ENCODE data around the gene FZR1.
"Not testable (repeated sequence)": the region's sequence is repeated elsewhere in the genome, so short reads cannot be mapped to it uniquely, and the experiment has no call there.

Gene FZR1

DNA sequence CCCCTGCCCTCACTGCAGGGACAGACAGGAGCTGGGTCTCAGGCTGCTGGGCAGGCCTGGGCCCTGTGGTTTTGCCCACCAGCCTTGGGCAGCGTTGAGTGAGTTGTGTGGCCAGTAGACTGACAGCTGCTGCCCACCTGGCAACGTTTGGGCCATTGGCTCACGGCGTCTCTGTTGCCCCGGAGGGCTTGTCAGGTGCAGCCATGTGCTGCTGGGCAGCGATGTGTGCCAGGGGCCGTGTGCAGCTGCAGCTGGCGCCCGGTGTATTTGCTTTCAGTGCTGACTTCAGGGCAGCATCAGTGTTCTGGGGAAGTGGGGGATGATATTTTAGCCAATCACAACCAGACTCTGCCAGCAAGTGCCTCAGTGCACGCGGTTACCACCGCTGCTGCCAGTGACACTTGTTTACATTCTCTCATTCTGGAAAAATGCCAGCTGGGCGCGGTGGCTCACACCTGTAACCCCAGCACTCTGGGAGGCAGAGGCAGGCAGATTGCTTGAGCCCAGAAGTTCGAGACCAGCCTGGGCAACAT, 10.6 kb downstream of the FZR1 start:
- DNase-seq: no peak

DNA sequence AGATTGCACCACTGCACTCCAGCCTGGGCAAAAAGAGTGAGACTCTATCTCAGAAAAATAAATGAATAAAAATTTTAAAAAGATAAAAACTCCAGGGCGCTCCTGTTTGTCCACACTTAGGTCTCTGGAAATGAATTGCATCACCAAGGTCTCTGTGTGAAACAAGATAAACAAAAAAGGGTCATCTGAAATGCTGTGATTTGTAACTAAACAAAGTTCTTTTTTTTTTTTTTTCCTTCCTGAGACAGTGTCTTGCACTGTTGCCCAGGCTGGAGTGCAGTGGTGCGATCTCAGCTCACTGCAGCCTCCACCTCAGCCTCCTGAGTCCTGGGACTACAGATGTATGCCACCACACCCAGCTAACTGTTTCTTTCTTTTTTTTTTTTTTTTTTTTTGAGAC, 11.5 kb downstream of the FZR1 start:
- DNase-seq: no peak

DNA sequence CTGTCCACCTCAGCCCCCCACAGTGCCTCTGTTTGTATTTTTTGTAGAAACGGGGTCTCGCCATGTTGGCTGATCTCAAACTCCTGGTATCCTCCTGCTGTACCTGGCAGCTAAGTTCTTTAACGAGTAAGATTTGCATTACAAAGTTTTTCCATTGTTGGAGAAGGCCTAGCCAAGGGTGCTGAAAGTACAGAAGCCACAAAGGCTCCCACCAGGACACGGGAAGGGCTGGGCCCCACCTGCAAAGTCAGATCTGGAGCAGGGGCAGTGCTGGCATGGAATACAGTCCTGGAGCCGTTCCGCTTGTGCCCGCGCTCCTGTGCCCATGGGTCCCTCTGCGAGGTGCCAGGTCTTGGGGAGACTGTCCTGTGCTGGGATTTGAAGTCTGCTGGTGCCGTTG, 12.1 kb downstream of the FZR1 start:
- DNase-seq: no peak

DNA sequence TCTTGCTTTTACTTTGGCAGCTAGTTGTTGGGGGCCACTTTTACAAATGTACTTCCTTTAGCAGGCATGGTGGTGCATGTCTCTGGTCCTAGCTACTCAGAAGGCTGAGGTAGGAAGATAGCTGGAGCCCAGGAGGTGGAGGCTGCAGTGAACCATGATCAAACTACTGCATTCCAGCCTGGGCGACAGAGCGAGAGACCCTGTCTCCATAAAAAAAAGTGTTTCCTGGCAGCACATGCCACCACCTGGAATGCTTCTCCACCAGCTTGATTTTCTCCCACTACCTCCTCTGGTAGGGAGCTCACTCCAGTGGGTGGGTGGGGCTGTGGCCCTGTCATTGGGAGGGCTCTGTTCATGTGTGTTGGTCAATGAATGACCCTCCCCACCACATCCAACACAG, 12.5 kb downstream of the FZR1 start:
- no peak for DNase-seq

DNA sequence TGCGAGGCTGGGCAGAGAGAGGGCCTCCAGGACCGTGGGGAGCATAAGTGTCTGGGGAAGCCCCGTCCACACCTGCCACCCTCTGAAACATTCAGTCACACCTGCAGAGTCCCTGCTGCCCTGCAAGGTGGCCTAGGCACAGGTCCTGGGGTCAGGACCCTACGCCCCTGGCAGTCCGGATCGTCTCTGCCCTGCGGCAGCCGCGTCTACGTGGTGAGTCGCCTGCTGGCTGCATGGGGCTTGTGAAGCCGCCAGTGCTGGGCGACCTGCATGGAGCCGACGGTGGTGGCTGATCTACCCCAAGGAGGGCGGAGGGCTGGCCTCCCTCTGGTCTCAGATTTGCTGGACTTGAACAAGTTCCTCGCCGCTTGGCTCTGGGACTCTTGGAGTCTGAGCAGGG, 13.0 kb downstream of the FZR1 start:
- no peak for DNase-seq

DNA sequence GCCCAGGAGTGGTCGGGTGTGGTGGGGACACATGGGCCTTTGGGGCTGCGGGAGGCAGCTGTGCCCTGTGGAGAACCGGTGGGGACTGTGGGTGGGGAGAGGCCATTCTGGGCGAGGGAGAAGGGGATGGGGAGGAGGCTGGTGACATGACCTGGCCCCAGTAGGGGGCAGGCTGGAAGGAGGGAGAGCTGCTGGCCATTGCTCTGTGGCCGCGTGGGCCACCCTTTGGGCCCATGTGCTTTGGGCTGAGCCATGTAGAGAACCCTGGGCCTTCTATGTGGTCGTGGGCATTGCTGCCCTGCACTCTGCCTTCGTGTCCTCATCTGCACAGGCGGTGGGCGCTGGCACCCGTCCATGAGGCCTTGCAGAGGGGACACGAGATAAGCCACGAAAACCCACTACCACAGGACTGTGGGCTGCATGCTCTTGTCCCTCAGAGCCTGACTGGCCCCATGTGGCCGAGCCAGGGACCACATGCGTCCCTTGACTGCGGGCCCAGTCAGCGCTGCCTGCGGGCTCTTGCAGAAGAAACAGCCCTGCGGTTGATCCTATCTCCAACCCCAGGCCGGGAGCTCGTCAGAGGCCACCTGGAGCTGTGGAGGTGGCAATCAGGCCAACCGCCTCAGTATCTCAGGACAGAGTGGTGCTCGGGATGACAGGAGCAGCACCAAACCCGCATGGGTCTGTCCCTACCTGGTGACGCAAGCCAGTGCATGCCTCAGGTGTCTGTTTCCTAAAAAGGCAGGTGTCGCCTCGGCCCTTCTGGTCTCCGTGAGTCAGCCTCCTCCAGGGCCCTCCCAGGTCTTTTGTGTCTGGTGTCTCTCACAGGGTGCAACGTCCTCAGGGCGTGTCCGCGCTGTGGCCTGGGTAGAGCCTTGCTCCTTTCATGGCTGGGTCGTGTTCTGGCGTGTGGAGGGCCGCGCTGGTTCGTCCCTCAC, 14.3 kb downstream of the FZR1 start:
- no peak for DNase-seq

DNA sequence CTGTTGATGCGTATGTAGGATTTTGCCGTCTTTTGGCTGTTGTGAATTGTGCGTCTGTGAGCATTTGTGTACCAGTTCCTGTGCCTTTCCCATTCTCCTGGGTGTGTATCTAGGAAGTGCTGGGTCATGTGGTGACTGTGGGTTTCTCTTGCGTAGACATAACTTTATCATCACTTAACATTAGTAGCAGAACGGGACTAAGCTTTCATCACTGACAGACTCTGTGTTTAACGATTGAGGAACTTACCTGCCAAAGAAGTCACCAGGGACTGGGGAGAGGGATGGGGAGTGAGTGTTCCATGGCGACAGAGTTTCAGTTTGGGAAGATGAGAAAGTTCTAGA, 15.0 kb downstream of the FZR1 start:
- peak; percentile 23 for DNase-seq

DNA sequence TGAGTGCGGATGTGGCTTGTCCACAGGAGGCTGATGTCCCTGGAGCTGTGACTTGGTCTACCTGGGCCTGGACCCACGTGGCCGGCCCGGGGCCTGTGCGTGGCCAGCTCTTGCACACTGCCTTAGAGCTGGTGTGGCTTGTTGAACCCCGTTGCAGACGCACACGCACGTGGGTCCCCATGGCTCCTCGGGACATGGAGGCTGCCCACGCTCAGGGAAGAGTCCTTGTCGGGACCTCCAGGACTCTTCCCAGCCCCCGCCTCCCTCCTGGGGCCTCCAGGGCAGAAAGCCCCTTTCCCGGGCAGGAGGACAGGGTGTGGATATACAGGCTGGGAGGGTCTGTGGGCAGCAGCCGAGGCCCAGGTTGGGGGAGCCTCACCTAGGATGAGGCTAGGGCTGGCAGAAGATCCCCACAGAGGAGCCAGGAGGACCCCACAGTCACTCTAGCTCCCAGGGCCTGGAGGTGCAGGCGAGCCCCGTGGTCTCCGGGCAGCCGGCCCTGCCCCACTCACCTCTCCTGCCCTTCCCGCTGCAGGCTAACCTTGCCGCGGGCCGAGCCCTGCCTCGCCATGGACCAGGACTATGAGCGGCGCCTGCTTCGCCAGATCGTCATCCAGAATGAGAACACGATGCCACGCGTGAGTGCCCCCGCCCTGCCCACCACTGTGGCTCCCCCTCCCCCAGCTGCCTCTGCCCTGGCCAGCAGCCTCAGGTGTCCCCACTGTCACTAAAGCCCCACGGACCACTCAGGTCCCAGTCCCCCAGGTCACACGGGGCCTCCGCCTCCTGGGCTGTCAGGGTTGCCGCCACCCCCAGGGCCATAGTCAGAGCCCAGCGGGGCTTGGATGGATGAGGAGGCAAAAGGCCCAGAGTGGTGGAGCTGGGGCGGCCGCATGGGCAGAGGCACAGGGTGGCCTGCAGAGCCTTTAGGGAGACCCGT, 16.6 kb downstream of the FZR1 start:
- no peak for DNase-seq

DNA sequence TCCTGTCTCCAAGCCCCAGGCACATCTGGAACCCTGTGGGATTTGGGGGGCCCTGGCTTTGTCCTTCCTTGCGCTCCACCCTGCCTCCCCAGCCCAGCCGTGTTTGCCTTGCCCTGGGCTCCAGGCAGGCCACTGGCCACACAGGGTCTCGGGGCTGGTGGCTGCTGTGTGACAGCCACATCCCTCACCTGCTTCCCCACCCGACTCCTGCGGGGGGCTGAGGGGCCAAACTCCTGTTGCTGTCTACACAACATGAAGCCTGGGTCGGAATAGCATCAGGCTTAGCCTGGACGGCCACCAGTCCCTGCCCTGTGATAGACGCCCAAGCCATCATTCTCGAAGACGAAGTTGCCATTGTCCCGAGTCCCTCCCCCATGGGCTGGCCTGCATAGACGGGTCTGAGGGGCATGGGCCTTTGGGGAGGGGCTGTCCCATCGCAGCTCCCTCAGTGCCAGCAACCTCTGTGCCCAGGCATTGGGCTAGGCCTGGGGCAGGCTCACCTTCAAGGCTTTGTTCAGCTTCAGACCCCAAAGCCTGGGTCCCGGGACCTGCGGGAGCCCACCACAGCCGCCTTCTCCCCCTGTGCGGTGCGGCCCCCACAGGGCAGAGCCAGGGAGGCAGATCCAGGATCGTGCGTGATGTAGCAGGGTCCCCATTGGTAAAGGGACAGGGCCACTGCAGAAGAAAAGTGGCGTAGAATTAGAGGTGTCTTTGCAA, 17.4 kb downstream of the FZR1 start:
- no peak for DNase-seq

DNA sequence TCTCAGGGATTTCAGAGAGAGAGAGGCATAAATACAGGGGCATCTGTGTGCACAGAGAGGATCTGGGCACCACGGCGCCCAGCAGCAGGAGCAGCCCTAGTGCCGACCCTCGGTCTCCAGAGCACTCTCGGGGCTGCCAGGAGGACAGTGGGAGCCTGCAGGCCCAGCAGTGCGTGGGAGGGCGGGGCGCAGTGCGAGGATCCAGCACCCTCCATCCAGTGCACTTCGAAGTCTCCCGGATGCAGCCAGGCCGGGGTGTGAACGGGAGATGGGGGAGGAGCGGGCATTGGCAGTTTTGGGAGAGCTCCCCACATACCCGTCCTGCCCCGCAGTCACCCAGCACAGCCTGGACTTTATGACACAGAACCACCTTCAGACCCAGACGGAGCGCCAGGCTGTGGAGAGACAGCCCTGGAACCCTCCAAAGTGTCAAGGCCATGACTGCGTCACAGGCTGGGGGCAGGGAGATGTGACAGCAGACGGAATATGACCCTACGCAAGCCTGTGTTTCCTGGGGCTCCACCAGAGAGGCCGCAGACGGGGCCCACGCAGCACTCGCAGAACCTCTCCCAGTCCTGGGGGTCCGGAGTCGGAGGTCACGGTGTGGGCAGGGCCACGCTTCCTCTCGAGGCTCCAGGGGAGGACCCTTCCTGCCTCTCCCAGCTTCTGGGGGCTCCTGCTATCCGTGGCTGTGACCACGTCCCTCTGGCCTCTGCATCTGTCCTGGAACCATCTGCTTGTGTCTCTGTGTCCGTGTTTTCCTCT, 18.1 kb downstream of the FZR1 start:
- DNase-seq: no peak

DNA sequence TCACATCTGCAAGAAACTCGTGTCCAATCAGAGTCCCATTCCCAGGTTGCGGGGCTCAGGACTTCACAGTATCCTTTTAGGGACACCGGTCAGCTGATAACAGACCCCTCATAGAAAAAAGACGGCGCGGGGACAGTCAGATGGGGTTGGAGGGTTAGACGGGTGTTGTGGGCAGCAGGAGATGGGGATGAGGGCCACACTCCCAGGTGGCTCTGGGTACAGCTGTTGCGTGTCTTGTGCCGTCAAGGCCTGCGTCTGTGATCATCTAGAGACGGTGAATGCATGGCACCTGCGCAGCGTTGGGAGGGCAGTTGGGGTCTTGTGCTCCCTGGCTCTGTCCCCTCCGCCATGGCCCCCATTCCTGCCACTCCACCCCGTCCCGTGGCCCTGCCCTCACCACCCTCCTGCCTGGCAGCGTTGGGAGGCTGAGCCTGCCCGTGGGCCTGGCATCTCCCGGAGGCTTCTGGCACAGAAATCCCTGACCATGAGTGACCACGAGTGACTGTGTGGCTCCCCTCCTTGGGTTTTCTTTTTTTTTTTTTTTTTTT, 18.9 kb downstream of the FZR1 start:
- no peak for DNase-seq

DNA sequence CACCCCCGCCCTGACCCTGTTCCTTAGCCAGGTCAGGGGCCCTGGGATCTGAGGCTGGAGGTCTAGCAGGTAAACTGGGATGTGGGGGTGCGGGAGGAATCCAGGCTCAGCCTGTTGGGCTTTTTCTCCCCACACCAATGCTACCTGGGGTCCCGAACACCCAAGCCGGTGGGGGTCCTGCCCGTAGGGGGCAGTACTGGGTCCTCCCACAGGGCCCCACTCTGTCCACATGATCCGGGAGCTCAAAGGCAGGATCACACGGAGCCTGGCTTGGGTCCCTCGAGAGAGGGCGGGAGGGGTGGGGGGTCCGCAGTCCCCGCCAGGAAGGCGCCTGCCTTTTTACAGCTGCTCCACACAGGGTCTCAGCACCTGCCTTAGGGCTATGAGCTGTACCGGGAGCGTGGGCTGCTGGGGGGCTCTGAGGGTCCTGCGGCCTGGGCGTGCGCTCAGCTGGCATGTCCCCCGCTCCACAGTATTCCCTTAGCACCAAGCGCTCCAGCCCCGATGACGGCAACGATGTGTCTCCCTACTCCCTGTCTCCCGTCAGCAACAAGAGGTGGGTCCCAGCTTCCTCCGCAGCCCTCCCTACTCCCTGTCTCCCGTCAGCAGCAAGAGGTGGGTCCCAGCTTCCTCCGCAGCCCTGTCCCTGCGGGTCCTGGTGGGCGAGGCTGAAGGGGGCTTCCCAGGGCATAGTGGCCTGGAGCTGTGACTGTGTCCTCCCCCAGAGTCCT, 20.6 kb downstream of the FZR1 start:
- no peak for DNase-seq

DNA sequence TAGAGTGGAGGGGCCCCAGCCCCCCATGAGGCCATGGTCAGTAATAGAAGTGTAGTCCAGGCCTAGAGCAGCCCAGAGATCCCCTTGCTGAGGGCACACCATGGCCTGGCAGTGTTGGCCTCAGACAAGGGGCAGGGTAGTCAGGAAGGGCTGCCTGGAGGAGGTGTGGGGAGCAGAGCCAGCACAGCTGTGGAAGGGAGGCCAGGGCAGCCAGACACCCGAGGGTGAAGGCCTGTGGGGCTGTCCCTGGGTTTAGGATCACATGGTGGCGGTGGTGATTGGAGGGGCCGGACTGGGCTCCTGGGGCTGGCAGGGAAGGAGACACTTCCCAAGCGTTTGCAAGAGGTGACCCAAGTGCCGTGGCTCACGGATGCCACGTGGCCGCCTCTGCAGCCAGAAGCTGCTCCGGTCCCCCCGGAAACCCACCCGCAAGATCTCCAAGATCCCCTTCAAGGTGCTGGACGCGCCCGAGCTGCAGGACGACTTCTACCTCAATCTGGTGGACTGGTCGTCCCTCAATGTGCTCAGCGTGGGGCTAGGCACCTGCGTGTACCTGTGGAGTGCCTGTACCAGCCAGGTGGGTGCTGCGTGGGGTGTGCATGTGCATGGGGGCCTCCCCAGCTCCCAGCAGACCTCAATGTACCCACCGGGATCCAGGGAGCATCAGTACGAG, 21.3 kb downstream of the FZR1 start:
- no peak for DNase-seq

DNA sequence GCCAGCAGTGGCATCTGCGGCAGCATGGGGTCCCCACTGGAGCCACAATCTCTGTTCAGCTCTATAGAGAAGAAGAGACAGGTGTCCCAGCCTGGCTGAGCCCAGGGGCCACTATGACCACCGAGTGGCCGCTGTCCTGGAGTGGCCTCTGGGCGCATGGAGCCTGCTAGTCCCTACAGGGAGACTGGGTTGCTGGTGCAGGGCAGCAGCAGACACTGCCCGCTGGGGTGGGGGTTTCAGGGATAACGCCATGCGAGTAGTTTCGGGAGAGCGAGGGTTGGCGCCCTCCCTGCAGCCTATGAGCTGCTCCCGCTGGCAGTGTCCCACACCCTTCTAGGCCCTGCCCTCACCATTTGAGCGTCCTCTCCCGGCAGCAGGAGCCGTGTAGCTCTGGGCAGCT, 22.0 kb downstream of the FZR1 start:
- no peak for DNase-seq

DNA sequence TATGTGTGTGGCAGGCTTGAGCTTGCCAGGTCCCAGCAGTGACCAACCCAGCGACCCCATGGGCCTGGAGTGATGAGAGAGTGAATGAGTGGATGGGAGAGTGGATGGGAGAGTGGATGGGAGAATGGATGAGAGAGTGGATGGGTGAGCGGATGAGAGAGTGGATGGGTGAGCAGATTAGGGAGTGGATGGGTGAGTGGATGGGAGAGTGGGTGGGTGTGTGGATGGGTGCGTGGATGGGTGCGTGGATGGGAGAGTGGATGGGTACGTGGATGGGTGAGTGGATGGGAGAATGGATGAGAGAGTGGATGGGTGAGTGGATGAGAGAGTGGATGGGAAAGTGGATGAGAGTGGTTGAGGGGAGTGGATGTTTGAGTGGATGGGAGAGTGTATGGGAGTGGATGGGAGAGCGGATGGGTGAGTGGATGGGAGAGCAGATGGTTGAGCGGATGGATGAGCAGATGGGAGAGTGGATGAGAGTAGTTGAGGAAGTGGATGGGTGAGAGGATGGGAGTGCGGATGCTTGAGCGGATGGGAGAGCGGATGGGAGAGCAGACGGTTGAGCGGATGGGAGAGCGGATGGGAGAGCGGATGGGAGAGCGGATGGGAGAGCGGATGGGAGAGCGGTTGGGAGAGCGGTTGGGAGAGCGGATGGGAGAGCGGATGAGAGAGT, 22.6 kb downstream of the FZR1 start:
- DNase-seq: no peak

DNA sequence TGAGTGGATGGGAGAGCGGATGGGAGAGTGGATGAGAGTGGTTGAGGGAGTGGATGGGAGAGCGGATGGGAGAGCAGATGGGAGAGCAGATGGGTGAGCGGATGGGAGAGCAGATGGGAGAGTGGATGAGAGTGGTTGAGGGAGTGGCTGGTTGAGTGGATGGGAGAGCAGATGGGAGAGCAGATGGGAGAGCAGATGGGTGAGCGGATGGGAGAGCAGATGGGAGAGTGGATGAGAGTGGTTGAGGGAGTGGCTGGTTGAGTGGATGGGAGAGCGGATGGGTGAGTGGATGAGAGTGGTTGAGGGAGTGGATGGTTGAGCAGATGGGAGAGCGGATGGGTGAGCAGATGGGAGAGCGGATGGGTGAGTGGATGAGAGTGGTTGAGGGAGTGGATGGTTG, 23.2 kb downstream of the FZR1 start:
- DNase-seq: not testable (repeated sequence)

DNA sequence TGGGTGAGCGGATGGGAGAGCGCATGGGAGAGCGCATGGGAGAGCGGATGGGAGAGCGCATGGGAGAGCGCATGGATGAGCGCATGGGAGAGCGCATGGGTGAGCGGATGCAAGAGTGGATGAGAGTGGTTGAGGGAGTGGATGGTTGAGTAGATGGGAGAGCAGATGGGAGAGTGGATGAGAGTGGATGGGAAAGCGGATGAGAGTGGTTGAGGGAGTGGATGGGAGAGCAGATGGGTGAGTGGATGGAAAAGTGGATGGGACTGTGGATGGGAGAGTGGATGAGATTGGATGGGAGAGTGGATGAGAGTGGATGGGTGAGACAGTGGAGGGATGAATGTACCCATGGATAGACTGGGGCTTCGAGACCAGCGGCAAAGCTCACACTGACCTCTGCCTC, 24.3 kb downstream of the FZR1 start:
- DNase-seq: no peak

DNA sequence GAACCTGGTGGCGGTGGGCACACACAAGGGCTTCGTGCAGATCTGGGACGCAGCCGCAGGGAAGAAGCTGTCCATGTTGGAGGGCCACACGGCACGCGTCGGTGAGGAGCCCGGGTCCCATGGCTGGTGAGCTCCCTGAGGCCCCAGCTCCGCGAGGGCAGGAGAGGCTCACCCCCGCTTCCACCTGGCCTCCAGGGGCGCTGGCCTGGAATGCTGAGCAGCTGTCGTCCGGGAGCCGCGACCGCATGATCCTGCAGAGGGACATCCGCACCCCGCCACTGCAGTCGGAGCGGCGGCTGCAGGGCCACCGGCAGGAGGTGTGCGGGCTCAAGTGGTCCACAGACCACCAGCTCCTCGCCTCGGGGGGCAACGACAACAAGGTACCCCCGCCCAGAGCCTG, 25.6 kb downstream of the FZR1 start:
- no peak for DNase-seq

DNA sequence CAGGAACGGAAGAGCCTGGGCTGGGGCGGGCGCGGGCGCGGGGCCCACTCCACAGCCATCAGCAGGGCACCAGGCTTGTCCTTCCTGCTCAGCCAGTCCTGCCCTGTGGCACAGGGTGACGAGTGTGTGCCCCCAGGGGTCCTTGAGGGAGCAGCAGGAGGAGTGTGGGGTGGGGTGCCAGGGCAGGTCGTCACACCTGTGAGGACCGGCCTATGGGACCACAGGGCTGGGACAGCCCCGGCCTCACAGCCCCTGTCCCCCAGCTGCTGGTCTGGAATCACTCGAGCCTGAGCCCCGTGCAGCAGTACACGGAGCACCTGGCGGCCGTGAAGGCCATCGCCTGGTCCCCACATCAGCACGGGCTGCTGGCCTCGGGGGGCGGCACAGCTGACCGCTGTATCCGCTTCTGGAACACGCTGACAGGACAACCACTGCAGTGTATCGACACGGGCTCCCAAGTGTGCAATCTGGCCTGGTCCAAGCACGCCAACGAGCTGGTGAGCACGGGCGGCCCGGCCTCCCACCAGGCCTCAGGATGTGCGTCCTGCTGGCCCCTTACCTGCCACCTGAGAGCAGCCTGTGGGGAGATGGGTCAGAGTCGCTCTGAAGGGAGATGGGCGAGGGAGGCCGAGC, 26.2 kb downstream of the FZR1 start:
- no peak for DNase-seq

DNA sequence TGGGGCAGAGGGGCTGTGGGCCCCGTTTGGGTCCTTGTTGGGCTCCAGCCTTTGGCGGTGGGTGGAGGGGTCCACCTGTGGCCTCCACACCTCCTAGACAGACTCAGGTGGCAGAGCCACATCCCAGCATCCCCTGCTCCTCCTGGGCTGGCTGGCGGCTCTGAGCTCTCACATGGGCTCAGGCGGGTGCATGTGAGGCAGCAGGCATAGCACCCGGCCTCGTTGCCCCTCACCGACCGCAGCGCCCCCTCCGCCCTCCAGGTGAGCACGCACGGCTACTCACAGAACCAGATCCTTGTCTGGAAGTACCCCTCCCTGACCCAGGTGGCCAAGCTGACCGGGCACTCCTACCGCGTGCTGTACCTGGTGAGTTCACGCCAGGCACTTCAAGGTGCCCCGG, 26.9 kb downstream of the FZR1 start:
- DNase-seq: no peak
